Prostate gland (tissue), 2 donors: ENCODE results near the gene ZNF691. TPM values are rescaled to one million over a fixed set of nuclear protein-coding genes. Genes with fewer than 3 reads are reported as not detected.
A peak's percentile ranks its signal among the peaks of the same experiment; 100 is the strongest.

Experiments
- DNase-seq: peaks from one replicate; pipeline ENCODE4 v3.0.0-alpha.2; 2019; ENCODE audit warnings: low spot score
- H3K27ac ChIP-seq, 2 donors: fragments of 200-600 bp; sonication (generic); 2 replicates each; pipeline ENCODE4 v1.5.1; 2017 to 2019
- H3K27me3 ChIP-seq: fragments of 200-600 bp; sonication (generic); replicated peaks from 2 replicates; pipeline ENCODE4 v1.5.1; 2019; ENCODE audit not compliant: insufficient read depth
- H3K36me3 ChIP-seq, 2 donors: fragments of 200-600 bp; sonication (generic); 1 replicate in 1 of 2; 2 replicates in 1 of 2; pipeline versions ENCODE4 v1.5.1 to v1.8.1; 2017 to 2019
- H3K4me1 ChIP-seq: fragments of 200-600 bp; sonication (generic); replicated peaks from 2 replicates; pipeline ENCODE4 v1.5.1; 2019
- H3K4me3 ChIP-seq, 2 donors: fragments of 200-600 bp; sonication (generic); 2 replicates each; pipeline ENCODE4 v1.5.1; 2017 to 2019
- H3K9me3 ChIP-seq: fragments of 200-600 bp; sonication (generic); 2 replicates; pipeline ENCODE4 v1.5.1; 2017
- CTCF ChIP-seq, 4 experiments: fragments of 200-600 bp in 2 of 4; fragments of 450-650 bp in 2 of 4; sonication (generic) in 2 of 4; IDR thresholded peaks; 1 replicate in 3 of 4; 2 replicates in 1 of 4; pipeline ENCODE4 v1.5.1; 2016 to 2019; ENCODE audit warnings: antibody characterized with exemption in 4 of 4, mild to moderate bottlenecking in 2 of 4, moderate library complexity in 2 of 4
- POLR2A ChIP-seq: fragments of 450-650 bp; IDR thresholded peaks from one replicate; pipeline ENCODE4 v1.6.1; 2016; ENCODE audit warnings: antibody characterized with exemption, mild to moderate bottlenecking
- POLR2AphosphoS5 ChIP-seq: sonication (generic); formaldehyde crosslinking; IDR thresholded peaks from one replicate; pipeline ENCODE4 v1.6.1; 2017; ENCODE audit warnings: antibody characterized with exemption
- WGBS: methylation state at CpG from one replicate; pipeline ENCODE4 v1.1.5; 2018; 5-methylcytosine and 5-hydroxymethylcytosine counted together
- intact Hi-C: fragments of 100-400 bp; cut with DNase I; formaldehyde crosslinking; loops from one replicate; pipeline ENCODE4 v1.14.2; 2022
- total RNA-seq, 2 donors: library from RNA; depleted of rRNA; stranded (reverse); fragments of >200 nt; gene quantifications; one replicate each; pipeline ENCODE4 v1.1.0, GENCODE V29; 2016

ZNF691 gene
- total RNA-seq, 2 donors from 2014 or later, result 16.0 to 19.5 TPM

- Histone ChIP-seq H3K27ac (no peak overlapping the region), H3K36me3 (no peaks in the 10 kb centered on the region), H3K27me3 (no peaks in the 10 kb centered on the region), H3K4me3 (no peak overlapping the region), H3K4me1 (no peaks in the 10 kb centered on the region), H3K9me3 (no peaks in the 10 kb centered on the region)
- DNase-seq, result no peak
- WGBS, result 94% methylated on average over 4 of the region's 4 CpGs
- no peak for TF ChIP-seq POLR2AphosphoS5
- intact Hi-C loops, result loop anchor here (10.0 kb wide), 1 partner anchor 160 kb away; the partner anchor contains the start of gene YBX1
Observed at GRCh38 chr1:42844592-42845140, 1.7 kb upstream of the ZNF691 start.

- TF ChIP-seq POLR2AphosphoS5 (no peak), CTCF (IDR thresholded peaks at IDR 0.05) (no peak), POLR2A (no peak)
- Histone ChIP-seq H3K27me3 (no peaks in the 10 kb centered on the region), H3K4me3 (no peak overlapping the region), H3K4me1 (no peaks in the 10 kb centered on the region), H3K27ac (no peak overlapping the region), H3K9me3 (no peaks in the 10 kb centered on the region), H3K36me3 (no peaks in the 10 kb centered on the region)
- 70% methylated on average over 1 of the region's 1 CpG for WGBS
- intact Hi-C loops, result loop anchor here (10.0 kb wide), 1 partner anchor 160 kb away; the partner anchor contains the start of gene YBX1
- DNase-seq, result no peak
Observed at GRCh38 chr1:42845193-42845592, 1.2 kb upstream of the ZNF691 start.

GRCh38 chr1:42845866-42846256 is 552 bp upstream of the ZNF691 start:
- intact Hi-C loops, result loop anchor here (10.0 kb wide), 1 partner anchor 161 kb away; the partner anchor contains the start of gene YBX1

GRCh38 chr1:42847111-42847595 is 740 bp downstream of the ZNF691 start:
- 7% methylated on average over 6 of the region's 6 CpGs for WGBS

More at GRCh38 chr1:42845866-42846256, 552 bp upstream of the ZNF691 start:
- no peaks in the 10 kb centered on the region for H3K4me1 ChIP-seq
- peak overlapping the region in 1 of 2 donors; percentile 81 for H3K27ac ChIP-seq
- WGBS, result 7% methylated on average over 10 of the region's 10 CpGs
- H3K36me3 ChIP-seq, result peaks cover 0 to 1% of the 10 kb centered on the region in 2 donors
- no peaks in the 10 kb centered on the region for H3K9me3 ChIP-seq
- DNase-seq, result no peak
- H3K4me3 ChIP-seq, result peak overlapping the region; percentile 90 to 94
- H3K27me3 ChIP-seq, result no peaks in the 10 kb centered on the region
- TF ChIP-seq CTCF (IDR thresholded peaks at IDR 0.05) (no peak), POLR2AphosphoS5 (no peak), POLR2A (no peak)

More at GRCh38 chr1:42847111-42847595, 740 bp downstream of the ZNF691 start:
- Histone ChIP-seq H3K9me3 (no peaks in the 10 kb centered on the region), H3K4me3 (peak overlapping the region; percentile 90 to 94), H3K27me3 (no peaks in the 10 kb centered on the region), H3K36me3 (peaks cover 0 to 9% of the 10 kb centered on the region in 2 donors), H3K4me1 (no peaks in the 10 kb centered on the region), H3K27ac (peak overlapping the region; percentile 79 to 81)
- intact Hi-C loops, result loop anchor here (10.0 kb wide), 1 partner anchor 162 kb away; the partner anchor contains the start of gene YBX1
- no peak for DNase-seq
- TF ChIP-seq CTCF (IDR thresholded peaks at IDR 0.05), result no peak
